Measurements from ENCODE around the gene AP2A2.
"Not testable (repeated sequence)": the region's sequence is repeated elsewhere in the genome, so short reads cannot be mapped to it uniquely, and the experiment has no call there.

The AP2A2 gene

GRCh38 chr11:954392-955153 lies 28.9 kb downstream of the AP2A2 start:
- DNase-seq (ENCODE audit: low spot score): no peak

GRCh38 chr11:955154-956063 lies 29.7 kb downstream of the AP2A2 start:
- no peak for DNase-seq (ENCODE audit: low spot score)

- no peak for DNase-seq (ENCODE audit: low spot score)
Observed at GRCh38 chr11:957212-957920, 31.7 kb downstream of the AP2A2 start.

- no peak for DNase-seq (ENCODE audit: low spot score)
Observed at GRCh38 chr11:958101-958500, 32.4 kb downstream of the AP2A2 start.

GRCh38 chr11:959027-959426 lies 33.4 kb downstream of the AP2A2 start:
- no peak for DNase-seq (ENCODE audit: low spot score)

- DNase-seq (ENCODE audit: low spot score): no peak
Observed at GRCh38 chr11:959608-960007, 33.9 kb downstream of the AP2A2 start.

GRCh38 chr11:961310-961920 lies 35.7 kb downstream of the AP2A2 start:
- not testable (repeated sequence) for DNase-seq (ENCODE audit: low spot score)

- no peak for DNase-seq (ENCODE audit: low spot score)
Observed at GRCh38 chr11:961921-962320, 36.3 kb downstream of the AP2A2 start.

GRCh38 chr11:962688-963087 lies 37.0 kb downstream of the AP2A2 start:
- DNase-seq (ENCODE audit: low spot score): no peak

GRCh38 chr11:963852-964251 lies 38.2 kb downstream of the AP2A2 start:
- DNase-seq (ENCODE audit: low spot score): no peak

- no peak for DNase-seq (ENCODE audit: low spot score)
Observed at GRCh38 chr11:965206-965775, 39.6 kb downstream of the AP2A2 start.

- DNase-seq (ENCODE audit: low spot score): no peak
Observed at GRCh38 chr11:967995-968751, 42.5 kb downstream of the AP2A2 start.

- no peak for DNase-seq (ENCODE audit: low spot score)
Observed at GRCh38 chr11:968822-969221, 43.2 kb downstream of the AP2A2 start.

- DNase-seq (ENCODE audit: low spot score): no peak
Observed at GRCh38 chr11:969651-970205, 44.1 kb downstream of the AP2A2 start.

- no peak for DNase-seq (ENCODE audit: low spot score)
Observed at GRCh38 chr11:970319-970871, 44.7 kb downstream of the AP2A2 start.

- peak; percentile 17 for DNase-seq (ENCODE audit: low spot score)
Observed at GRCh38 chr11:971092-971690, 45.5 kb downstream of the AP2A2 start.

- peak; percentile 34 for DNase-seq (ENCODE audit: low spot score)
Observed at GRCh38 chr11:971731-972365, 46.2 kb downstream of the AP2A2 start.

GRCh38 chr11:972523-973211 lies 47.0 kb downstream of the AP2A2 start:
- DNase-seq (ENCODE audit: low spot score): no peak

- no peak for DNase-seq (ENCODE audit: low spot score)
Observed at GRCh38 chr11:973237-973636, 47.6 kb downstream of the AP2A2 start.

Data from putamen (tissue), 1 donor.